ENCODE data around the gene SP5. TPM values are rescaled to one million over a fixed set of nuclear protein-coding genes. Genes with fewer than 3 reads are reported as not detected.

The SP5 gene
- total RNA-seq, 1 donor from 2014 or later, result 4.4 TPM

DNA sequence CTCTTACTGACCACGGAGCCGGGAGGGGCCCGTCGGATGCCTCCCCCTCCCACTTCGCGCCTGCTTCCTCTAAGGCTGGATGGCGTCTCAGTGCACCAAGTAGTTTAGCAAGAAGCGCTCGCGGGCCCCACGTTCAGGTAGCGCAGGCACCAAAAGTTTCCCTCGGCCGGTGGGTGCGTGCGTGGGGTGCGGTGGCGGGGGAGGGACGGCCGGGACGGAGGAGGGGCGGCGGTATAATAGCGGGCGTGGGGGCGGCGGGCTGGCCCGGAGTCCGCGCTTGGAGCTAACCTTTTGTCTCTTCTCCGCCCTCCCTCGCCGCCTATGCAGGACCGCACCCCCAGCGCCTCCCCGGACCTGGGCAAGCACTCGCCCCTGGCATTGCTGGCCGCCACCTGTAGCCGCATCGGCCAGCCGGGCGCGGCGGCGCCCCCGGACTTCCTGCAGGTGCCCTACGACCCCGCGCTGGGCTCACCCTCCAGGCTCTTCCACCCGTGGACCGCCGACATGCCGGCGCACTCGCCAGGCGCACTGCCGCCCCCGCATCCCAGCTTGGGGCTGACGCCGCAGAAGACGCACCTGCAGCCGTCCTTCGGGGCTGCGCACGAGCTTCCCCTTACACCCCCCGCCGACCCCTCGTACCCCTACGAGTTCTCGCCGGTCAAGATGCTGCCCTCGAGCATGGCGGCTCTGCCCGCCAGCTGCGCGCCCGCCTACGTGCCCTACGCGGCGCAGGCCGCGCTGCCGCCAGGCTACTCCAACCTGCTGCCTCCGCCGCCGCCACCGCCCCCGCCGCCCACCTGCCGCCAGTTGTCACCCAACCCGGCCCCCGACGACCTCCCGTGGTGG is 1.0 kb downstream of the SP5 start:
- TF ChIP-seq, protein P1, sequence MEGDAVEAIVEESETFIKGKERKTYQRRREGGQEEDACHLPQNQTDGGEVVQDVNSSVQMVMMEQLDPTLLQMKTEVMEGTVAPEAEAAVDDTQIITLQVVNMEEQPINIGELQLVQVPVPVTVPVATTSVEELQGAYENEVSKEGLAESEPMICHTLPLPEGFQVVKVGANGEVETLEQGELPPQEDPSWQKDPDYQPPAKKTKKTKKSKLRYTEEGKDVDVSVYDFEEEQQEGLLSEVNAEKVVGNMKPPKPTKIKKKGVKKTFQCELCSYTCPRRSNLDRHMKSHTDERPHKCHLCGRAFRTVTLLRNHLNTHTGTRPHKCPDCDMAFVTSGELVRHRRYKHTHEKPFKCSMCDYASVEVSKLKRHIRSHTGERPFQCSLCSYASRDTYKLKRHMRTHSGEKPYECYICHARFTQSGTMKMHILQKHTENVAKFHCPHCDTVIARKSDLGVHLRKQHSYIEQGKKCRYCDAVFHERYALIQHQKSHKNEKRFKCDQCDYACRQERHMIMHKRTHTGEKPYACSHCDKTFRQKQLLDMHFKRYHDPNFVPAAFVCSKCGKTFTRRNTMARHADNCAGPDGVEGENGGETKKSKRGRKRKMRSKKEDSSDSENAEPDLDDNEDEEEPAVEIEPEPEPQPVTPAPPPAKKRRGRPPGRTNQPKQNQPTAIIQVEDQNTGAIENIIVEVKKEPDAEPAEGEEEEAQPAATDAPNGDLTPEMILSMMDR (conservative IDR thresholded peaks at IDR 0.05), result no peak
- Mint-ChIP-seq H3K4me3 (peak overlapping the region; percentile 85), H3K9me3 (no peaks in the 10 kb centered on the region), H3K27me3 (peaks cover 77% of the 10 kb centered on the region), H3K27ac (no peak overlapping the region), H3K36me3 (no peaks in the 10 kb centered on the region), H3K4me1 (ENCODE audit: unreplicated experiment) (peaks cover 16% of the 10 kb centered on the region)
- DNase-seq (ENCODE audit: extremely low spot score, unreplicated experiment), result no peak

DNA sequence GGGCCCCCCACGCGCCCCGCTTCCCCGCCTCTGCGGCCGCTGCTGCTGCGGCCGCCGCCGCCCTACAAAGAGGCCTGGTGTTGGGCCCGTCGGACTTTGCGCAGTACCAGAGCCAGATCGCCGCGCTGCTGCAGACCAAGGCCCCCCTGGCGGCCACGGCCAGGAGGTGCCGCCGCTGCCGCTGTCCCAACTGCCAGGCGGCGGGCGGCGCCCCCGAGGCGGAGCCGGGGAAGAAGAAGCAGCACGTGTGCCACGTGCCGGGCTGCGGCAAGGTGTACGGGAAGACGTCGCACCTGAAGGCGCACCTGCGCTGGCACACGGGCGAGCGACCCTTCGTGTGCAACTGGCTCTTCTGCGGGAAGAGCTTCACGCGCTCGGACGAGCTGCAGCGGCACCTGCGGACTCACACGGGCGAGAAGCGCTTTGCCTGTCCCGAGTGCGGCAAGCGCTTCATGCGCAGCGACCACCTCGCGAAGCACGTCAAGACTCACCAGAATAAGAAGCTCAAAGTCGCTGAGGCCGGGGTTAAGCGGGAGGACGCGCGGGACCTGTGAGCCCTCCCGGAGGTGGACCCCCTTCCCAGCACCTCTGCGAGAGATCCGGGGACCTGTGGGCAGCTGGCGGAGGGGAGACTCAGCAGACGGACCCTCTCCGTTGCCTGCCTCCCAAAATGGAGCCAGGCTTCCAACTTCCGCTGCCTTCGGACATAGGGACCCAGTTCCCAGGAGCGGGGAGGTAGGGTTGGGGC is 1.9 kb downstream of the SP5 start:
- DNase-seq (ENCODE audit: extremely low spot score, unreplicated experiment), result no peak
- H3K27ac Mint-ChIP-seq, result no peak overlapping the region

DNA sequence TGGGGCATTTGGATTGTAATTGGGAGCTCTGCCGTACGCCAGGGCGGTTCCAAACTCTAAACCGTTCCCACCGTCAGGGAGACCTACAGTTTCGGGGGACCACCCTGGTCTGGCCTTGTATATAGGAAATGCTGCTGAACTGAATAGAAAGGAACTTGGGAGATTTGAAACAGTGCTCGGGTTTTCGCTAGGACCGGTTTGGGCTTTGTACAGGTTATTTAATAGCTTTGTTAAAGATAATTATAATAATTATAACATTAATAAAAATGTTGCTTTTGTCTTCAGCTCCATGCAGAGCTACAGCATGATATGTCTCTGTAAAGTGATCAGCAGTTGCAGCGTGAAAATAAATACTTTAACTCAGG is 2.4 kb downstream of the SP5 start:
- Mint-ChIP-seq H3K9me3 (no peaks in the 10 kb centered on the region), H3K4me1 (ENCODE audit: unreplicated experiment) (peaks cover 6% of the 10 kb centered on the region), H3K36me3 (no peaks in the 10 kb centered on the region), H3K27ac (no peak overlapping the region), H3K27me3 (peaks cover 77% of the 10 kb centered on the region), H3K4me3 (peak overlapping the region; percentile 76)
- no peak for DNase-seq (ENCODE audit: extremely low spot score, unreplicated experiment)
- TF ChIP-seq, protein P1 (conservative IDR thresholded peaks at IDR 0.05), result no peak

More for the DNA sequence above, 1.9 kb downstream of the SP5 start:
- H3K27me3 Mint-ChIP-seq, result peaks cover 77% of the 10 kb centered on the region
- H3K4me3 Mint-ChIP-seq, result peak overlapping the region; percentile 76
- H3K9me3 Mint-ChIP-seq, result no peaks in the 10 kb centered on the region
- peaks cover 10% of the 10 kb centered on the region for H3K4me1 Mint-ChIP-seq (ENCODE audit: unreplicated experiment)
- no peaks in the 10 kb centered on the region for H3K36me3 Mint-ChIP-seq
- TF ChIP-seq, protein P1 (conservative IDR thresholded peaks at IDR 0.05), result peak; percentile 86

DNA sequence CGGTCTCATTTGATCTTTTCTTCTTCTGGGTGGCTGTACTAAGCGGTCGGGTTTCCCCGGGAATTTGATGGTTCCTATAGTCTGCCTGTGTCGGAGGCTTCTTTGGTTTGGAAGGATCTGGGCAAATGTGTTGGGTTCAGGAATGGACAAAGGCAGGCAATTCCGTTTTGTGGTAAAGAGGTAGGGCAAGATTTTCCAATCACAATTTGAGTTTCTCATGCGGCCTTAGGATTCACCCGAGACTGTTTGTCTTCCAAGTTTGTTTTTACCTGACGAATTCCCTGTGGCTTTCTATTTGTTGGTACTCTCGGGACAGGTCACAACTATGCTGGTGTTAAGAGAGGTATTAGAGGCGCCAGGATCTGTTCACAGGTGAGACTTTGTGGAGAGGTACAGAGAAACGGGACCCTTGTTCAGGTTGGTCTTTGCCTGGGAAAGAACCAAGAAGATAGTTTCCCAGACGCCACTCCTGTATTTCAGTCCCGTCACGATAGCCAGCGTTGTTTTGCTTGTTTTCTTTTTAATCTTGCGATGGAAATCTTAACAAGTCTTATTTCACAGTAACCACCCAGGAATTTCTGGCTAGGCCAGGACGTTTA is 3.0 kb downstream of the SP5 start:
- DNase-seq (ENCODE audit: extremely low spot score, unreplicated experiment), result no peak
- Mint-ChIP-seq H3K4me3 (peak overlapping the region; percentile 66), H3K27ac (no peak overlapping the region), H3K9me3 (no peaks in the 10 kb centered on the region), H3K27me3 (peaks cover 72% of the 10 kb centered on the region), H3K36me3 (no peaks in the 10 kb centered on the region), H3K4me1 (ENCODE audit: unreplicated experiment) (peaks cover 6% of the 10 kb centered on the region)
- TF ChIP-seq, protein P1 (conservative IDR thresholded peaks at IDR 0.05), result no peak

DNA sequence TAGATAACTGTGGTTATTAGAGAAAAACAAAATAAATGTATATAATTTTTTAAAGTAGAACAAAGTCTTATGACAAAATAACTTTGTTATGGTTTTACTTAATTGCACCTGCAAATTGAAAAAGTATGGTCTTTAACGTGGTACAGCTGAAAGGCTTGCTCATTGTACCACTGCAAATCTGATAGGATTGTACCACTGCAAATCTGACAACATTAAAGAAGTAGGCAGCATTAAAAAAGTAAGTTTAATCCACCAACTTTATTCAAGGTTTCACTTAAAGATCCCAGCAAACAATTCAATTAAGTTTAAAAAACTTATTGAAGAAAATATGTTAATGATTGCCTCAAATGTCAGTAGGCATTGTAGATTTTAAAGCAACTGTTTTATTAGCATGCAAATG is 4.7 kb downstream of the SP5 start:
- peaks cover 4% of the 10 kb centered on the region for H3K4me1 Mint-ChIP-seq (ENCODE audit: unreplicated experiment)
- H3K27me3 Mint-ChIP-seq, result peaks cover 72% of the 10 kb centered on the region
- TF ChIP-seq, protein P1 (conservative IDR thresholded peaks at IDR 0.05), result no peak
- H3K36me3 Mint-ChIP-seq, result no peaks in the 10 kb centered on the region
- H3K4me3 Mint-ChIP-seq, result no peak overlapping the region
- H3K27ac Mint-ChIP-seq, result no peak overlapping the region
- H3K9me3 Mint-ChIP-seq, result no peaks in the 10 kb centered on the region
- no peak for DNase-seq (ENCODE audit: extremely low spot score, unreplicated experiment)

Measured in type B pancreatic cell (in vitro differentiated cells).